Measurements from ENCODE around the gene MYZAP. TPM values are rescaled to one million over a fixed set of nuclear protein-coding genes. Genes with fewer than 3 reads are reported as not detected.

MYZAP gene
- total RNA-seq, 1 experiment from 2014 or later: 0.63 TPM

DNA sequence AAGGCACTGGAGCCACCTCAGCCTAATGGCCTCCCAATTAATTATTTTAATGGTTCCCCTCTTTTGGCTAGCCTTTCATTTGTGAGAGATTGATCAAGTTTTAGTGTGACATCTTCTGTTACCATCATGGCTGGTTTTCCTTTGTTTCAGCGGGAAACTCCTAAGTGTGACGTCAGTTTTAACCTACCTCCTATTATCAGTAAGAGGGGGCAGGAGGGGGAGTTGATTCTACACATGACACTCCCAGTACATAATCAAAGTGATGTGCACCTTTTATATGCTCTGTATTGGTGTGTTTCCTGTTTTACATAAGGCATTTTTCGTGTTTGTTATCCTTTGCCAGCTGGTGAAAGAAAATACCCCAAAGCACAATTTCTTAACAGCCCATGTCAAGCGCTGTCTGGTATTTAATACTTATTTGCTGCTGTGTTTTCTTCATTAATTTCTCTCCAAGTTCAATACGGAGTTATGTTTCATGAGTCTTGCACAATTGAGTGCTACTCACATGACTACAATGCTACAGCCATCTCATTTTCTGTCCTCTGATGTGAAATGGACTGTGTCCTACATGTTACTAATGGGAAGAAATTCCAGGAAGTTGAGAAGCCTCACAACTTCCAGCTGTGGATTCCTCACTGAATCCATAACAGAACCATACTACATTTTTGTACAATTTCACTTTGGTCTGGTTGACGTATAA, 62.6 kb downstream of the MYZAP start:
- Histone ChIP-seq H2BK120ac (ENCODE audit: low read depth, low read length, poor library complexity, severe bottlenecking) (no peak overlapping the region), H3K9me3 (ENCODE audit: control insufficient read depth, low read depth, low read length) (no peaks in the 10 kb centered on the region), H3K23me2 (ENCODE audit: insufficient read length, low read depth, low read length, poor library complexity, severe bottlenecking) (no peaks in the 10 kb centered on the region)

More for the DNA sequence above, 62.6 kb downstream of the MYZAP start:
- Histone ChIP-seq H4K8ac (replicated peaks; ENCODE audit: insufficient read length, low read depth, low read length) (no peak overlapping the region), H4K5ac (ENCODE audit: insufficient read length, low read depth, low read length) (no peak overlapping the region), H3K79me1 (ENCODE audit: insufficient read depth, low read depth, low read length, poor library complexity, severe bottlenecking) (no peaks in the 10 kb centered on the region), H4K20me1 (ENCODE audit: control insufficient read depth, insufficient read depth, insufficient read length) (no peaks in the 10 kb centered on the region), H3K27me3 (ENCODE audit: insufficient read depth, low read length) (no peaks in the 10 kb centered on the region), H2BK15ac (ENCODE audit: low read depth, low read length) (no peak overlapping the region), H2AFZ (ENCODE audit: low read length) (no peak overlapping the region), H2AK5ac (ENCODE audit: insufficient read length, low read length) (no peak overlapping the region), H3K27ac (ENCODE audit: insufficient read length, low read depth, low read length) (no peak overlapping the region), H4K91ac (ENCODE audit: insufficient read length, low read depth, low read length) (no peak overlapping the region), H3K56ac (ENCODE audit: insufficient read length, low read depth, low read length) (no peak overlapping the region), H2BK20ac (ENCODE audit: low read depth, low read length, poor library complexity, severe bottlenecking) (no peak overlapping the region), H3K9ac (ENCODE audit: extremely low read depth, insufficient read length, low read length) (no peak overlapping the region), H3K18ac (ENCODE audit: insufficient read length, low read depth, low read length) (no peak overlapping the region), H3K4me2 (ENCODE audit: insufficient read depth, insufficient read length, low read length) (no peak overlapping the region), H3K14ac (ENCODE audit: insufficient read depth, low read length) (no peak overlapping the region), H3T11ph (ENCODE audit: low read length) (no peak overlapping the region), H2BK12ac (ENCODE audit: insufficient read length, low read depth, low read length) (no peak overlapping the region), H3K23ac (ENCODE audit: insufficient read length, low read depth, low read length) (no peak overlapping the region), H2BK5ac (ENCODE audit: insufficient read length, low read length) (no peak overlapping the region), H3K79me2 (ENCODE audit: insufficient read depth, low read length) (no peaks in the 10 kb centered on the region), H3K4ac (ENCODE audit: low read depth, low read length) (no peak overlapping the region), H3K4me1 (ENCODE audit: insufficient read depth, low read length) (no peaks in the 10 kb centered on the region)
- Mint-ChIP-seq H3K9me3 (no peaks in the 10 kb centered on the region), H3K27me3 (ENCODE audit: low read depth) (peaks cover 8% of the 10 kb centered on the region; the same call in 1 of the 2 replicates), H3K36me3 (ENCODE audit: insufficient read depth in 1 of 3, low read depth in 3 of 3) (no peaks in the 10 kb centered on the region), H3K4me1 (no peaks in the 10 kb centered on the region), H3K4me3 (no peak overlapping the region), H3K27ac (no peak overlapping the region)
- TF ChIP-seq, protein P1, sequence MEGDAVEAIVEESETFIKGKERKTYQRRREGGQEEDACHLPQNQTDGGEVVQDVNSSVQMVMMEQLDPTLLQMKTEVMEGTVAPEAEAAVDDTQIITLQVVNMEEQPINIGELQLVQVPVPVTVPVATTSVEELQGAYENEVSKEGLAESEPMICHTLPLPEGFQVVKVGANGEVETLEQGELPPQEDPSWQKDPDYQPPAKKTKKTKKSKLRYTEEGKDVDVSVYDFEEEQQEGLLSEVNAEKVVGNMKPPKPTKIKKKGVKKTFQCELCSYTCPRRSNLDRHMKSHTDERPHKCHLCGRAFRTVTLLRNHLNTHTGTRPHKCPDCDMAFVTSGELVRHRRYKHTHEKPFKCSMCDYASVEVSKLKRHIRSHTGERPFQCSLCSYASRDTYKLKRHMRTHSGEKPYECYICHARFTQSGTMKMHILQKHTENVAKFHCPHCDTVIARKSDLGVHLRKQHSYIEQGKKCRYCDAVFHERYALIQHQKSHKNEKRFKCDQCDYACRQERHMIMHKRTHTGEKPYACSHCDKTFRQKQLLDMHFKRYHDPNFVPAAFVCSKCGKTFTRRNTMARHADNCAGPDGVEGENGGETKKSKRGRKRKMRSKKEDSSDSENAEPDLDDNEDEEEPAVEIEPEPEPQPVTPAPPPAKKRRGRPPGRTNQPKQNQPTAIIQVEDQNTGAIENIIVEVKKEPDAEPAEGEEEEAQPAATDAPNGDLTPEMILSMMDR (conservative IDR thresholded peaks at IDR 0.05): no peak
- DNase-seq: no peak
- no CpG with 5 or more reads among the region's 6 CpGs for WGBS (ENCODE audit: extremely low coverage, insufficient read length, low lambda C conversion rate)
